Peyer's patch (tissue), 4 donors: ENCODE data around the gene CELF3.

ENCODE experiments used
- CTCF ChIP-seq, 6 experiments: fragments of 450-650 bp in 4 of 6; fragments of 200-600 bp in 2 of 6; sonication (generic) in 1 of 6; IDR thresholded peaks; one replicate each; pipeline ENCODE4 v1.5.1; 2017 to 2019; ENCODE audit warnings: antibody characterized with exemption in 6 of 6, mild to moderate bottlenecking in 3 of 6, moderate library complexity in 1 of 6
- POLR2A ChIP-seq, 2 donors: fragments of 450-650 bp; IDR thresholded peaks; one replicate each; pipeline ENCODE4 v1.5.1; 2017; ENCODE audit warnings: antibody characterized with exemption in 2 of 2, mild to moderate bottlenecking in 2 of 2, moderate library complexity in 2 of 2

GRCh38 chr1:151707541-151708065 lies 9.0 kb downstream of the CELF3 start:
- TF ChIP-seq CTCF (IDR thresholded peaks at IDR 0.05) (no peak), POLR2A (IDR thresholded peaks at IDR 0.05) (no peak)
